Endothelial cell of umbilical vein (primary cell): Measurements from ENCODE around the gene SCIMP. TPM values are rescaled to one million over a fixed set of nuclear protein-coding genes. Genes with fewer than 3 reads are reported as not detected.

ENCODE experiments used
- BruUV-seq: library from RNA; stranded (reverse); fragments of 400-500 nt; replicated peaks from 2 replicates; lab custom pipeline; 2021; lab: Mats Ljungman, UMichigan
- CTCF ChIA-PET: fragments of 300-600, 350-600 bp; sonication (Branson Sonifier 250); formaldehyde crosslinking; loops from one replicate; lab custom pipeline; 2021; ENCODE audit warnings: antibody characterized with exemption, inconsistent platforms; lab: Charles Lee
- POLR2A ChIA-PET: fragments of 300-600, 350-600 bp; sonication (Branson Sonifier 250); formaldehyde crosslinking; loops from one replicate; lab custom pipeline; 2021; ENCODE audit warnings: antibody characterized with exemption, inconsistent platforms; lab: Charles Lee
- DNase-seq: peaks from one replicate; pipeline ENCODE4 v3.0.0-alpha.2; 2011; ENCODE audit warnings: low read depth, low spot score
- FAIRE-seq: peaks from 2 replicates; lab custom pipeline; 2011; peaks lifted over from hg19 to GRCh38; lab: Jason Lieb, UNC
- H2AFZ ChIP-seq: 2 replicates; pipeline ENCODE4 v1.6.0; 2012; ENCODE audit warnings: low read depth, low read length, control low read depth, inconsistent platforms
- H3K27ac ChIP-seq: 2 replicates; pipeline ENCODE4 v1.5.1; 2011; ENCODE audit warnings: low read depth, mild to moderate bottlenecking, control low read depth, low read length, moderate library complexity; ENCODE audit not compliant: insufficient read depth
- H3K27me3 ChIP-seq, 2 experiments: 2 replicates each; pipeline versions ENCODE4 v1.6.0 to v1.6.1; 2011; ENCODE audit warnings: low read length in 2 of 2, mixed read lengths in 1 of 2; ENCODE audit not compliant: control insufficient read depth in 2 of 2, insufficient read depth in 2 of 2
- H3K36me3 ChIP-seq, 2 experiments: 2 replicates in 1 of 2; 3 replicates in 1 of 2; pipeline ENCODE4 v1.5.1; 2011; ENCODE audit warnings: low read length in 2 of 2, mild to moderate bottlenecking in 1 of 2, moderate library complexity in 1 of 2; ENCODE audit not compliant: control insufficient read depth in 2 of 2, insufficient read depth in 2 of 2; ENCODE audit errors: extremely low read depth in 1 of 2
- H3K4me1 ChIP-seq: 3 replicates; pipeline ENCODE4 v1.5.1; 2011; ENCODE audit warnings: mild to moderate bottlenecking, low read length; ENCODE audit not compliant: control insufficient read depth, insufficient read depth; ENCODE audit errors: extremely low read depth
- H3K4me2 ChIP-seq: 2 replicates; pipeline ENCODE4 v1.6.1; 2011; ENCODE audit warnings: low read length, control low read depth, mixed read lengths; ENCODE audit not compliant: insufficient read depth
- H3K4me3 ChIP-seq, 3 experiments: fragments of 200-600 bp in 1 of 3; sonication (generic), shearing (Covaris generic) in 1 of 3; replicated peaks in 1 of 3; 2 replicates each; pipeline ENCODE4 v1.5.1; 2011 to 2016; ENCODE audit warnings: control low read depth in 3 of 3, low read length in 3 of 3, mild to moderate bottlenecking in 2 of 3, inconsistent platforms in 1 of 3, low read depth in 1 of 3, moderate library complexity in 1 of 3; ENCODE audit not compliant: insufficient read depth in 1 of 3
- H3K79me2 ChIP-seq: 2 replicates; pipeline ENCODE4 v1.6.0; 2012; ENCODE audit warnings: low read length, inconsistent platforms; ENCODE audit not compliant: control insufficient read depth, insufficient read depth
- H3K9ac ChIP-seq: replicated peaks from 2 replicates; pipeline ENCODE3; 2011; ENCODE audit warnings: low read length, control low read depth; ENCODE audit not compliant: insufficient read depth; ENCODE audit errors: extremely low read depth
- H3K9me1 ChIP-seq: replicated peaks from 3 replicates; pipeline ENCODE4 v1.6.0; 2011; ENCODE audit warnings: mild to moderate bottlenecking, low read length; ENCODE audit not compliant: control insufficient read depth, insufficient read depth; ENCODE audit errors: extremely low read depth
- H3K9me3 ChIP-seq: replicated peaks from 2 replicates; pipeline ENCODE4 v1.5.1; 2012; ENCODE audit warnings: low read length, inconsistent platforms; ENCODE audit not compliant: control insufficient read depth, insufficient read depth
- H4K20me1 ChIP-seq: replicated peaks from 2 replicates; pipeline ENCODE3; 2011; ENCODE audit warnings: mild to moderate bottlenecking, low read length; ENCODE audit not compliant: control insufficient read depth, insufficient read depth; ENCODE audit errors: extremely low read depth
- CTCF ChIP-seq, 2 donors: IDR thresholded peaks; 1 replicate in 1 of 2; 2 replicates in 1 of 2; pipeline ENCODE4 v1.5.1; 2011; ENCODE audit warnings: low read length in 2 of 2, mild to moderate bottlenecking in 2 of 2, moderate library complexity in 2 of 2, control low read depth in 1 of 2, inconsistent platforms in 1 of 2, low read depth in 1 of 2; ENCODE audit not compliant: insufficient read depth in 1 of 2; ENCODE audit errors: extremely low read depth in 1 of 2
- EZH2 ChIP-seq: IDR thresholded peaks from 2 replicates; pipeline ENCODE4 v1.6.1; 2012; ENCODE audit warnings: borderline replicate concordance, low read depth, mild to moderate bottlenecking, moderate library complexity, low read length, inconsistent platforms; ENCODE audit not compliant: severe bottlenecking
- FOS ChIP-seq: IDR thresholded peaks from 2 replicates; pipeline ENCODE4 v1.6.1; 2011; ENCODE audit warnings: mild to moderate bottlenecking, low read length, moderate library complexity, borderline replicate concordance; ENCODE audit not compliant: insufficient read depth
- GATA2 ChIP-seq: IDR thresholded peaks from 2 replicates; pipeline ENCODE4 v1.7.0; 2011; ENCODE audit warnings: low read depth, mild to moderate bottlenecking, moderate library complexity, mixed read lengths, low read length; ENCODE audit not compliant: insufficient read length, insufficient read depth
- JUN ChIP-seq: IDR thresholded peaks from 2 replicates; pipeline ENCODE4 v1.6.1; 2011; ENCODE audit warnings: borderline replicate concordance, low read depth; ENCODE audit not compliant: insufficient read length, insufficient read depth
- MAX ChIP-seq: IDR thresholded peaks from 2 replicates; pipeline ENCODE4 v1.6.1; 2011; ENCODE audit not compliant: insufficient read depth, insufficient read length
- MYC ChIP-seq: IDR thresholded peaks from one replicate; pipeline ENCODE4 v1.6.1; 2011; ENCODE audit warnings: mild to moderate bottlenecking, low read depth, low read length
- POLR2A ChIP-seq: IDR thresholded peaks from 2 replicates; pipeline ENCODE4 v1.6.1; 2012; ENCODE audit warnings: low read depth, mild to moderate bottlenecking, control low read depth, low read length
- POLR2AphosphoS5 ChIP-seq: IDR thresholded peaks from 2 replicates; pipeline ENCODE4 v1.6.1; 2012; ENCODE audit warnings: low read depth, mild to moderate bottlenecking, control low read depth, low read length, moderate library complexity; ENCODE audit not compliant: insufficient read depth
- dilution Hi-C: fragments of 300-500 bp; cut with MboI; formaldehyde crosslinking; loops from one replicate; pipeline ENCODE4 v1.15.0; 2019; ENCODE audit warnings: low sequenced_read_pairs; ENCODE audit not compliant: extremely low pct_ligation_motif_present
- intact Hi-C: fragments of 100-400 bp; cut with micrococcal nuclease; formaldehyde crosslinking; loops from one replicate; pipeline ENCODE4 v1.10.0; 2022
- polyA plus RNA-seq, 4 experiments: library from polyadenylated mRNA; depleted of rRNA in 3 of 4; stranded (reverse) in 3 of 4; unstranded in 1 of 4; fragments of >200 nt; gene quantifications; 2 replicates each; pipeline versions ENCODE4 v1.2.1 to v1.2.3, GENCODE V29; 2011 to 2012; ENCODE audit warnings: missing spikeins in 1 of 4
- total RNA-seq: library from RNA; stranded (reverse); gene quantifications from 2 replicates; pipeline ENCODE4 v1.2.3, GENCODE V29; 2021

SCIMP gene
- total and polyA plus RNA-seq, 2 donors (not counting 3 experiments of a cell fraction or from before 2014, with no cell fraction given) = not detected

GRCh38 chr17:5191541-5192417, 42.9 kb downstream of the SCIMP start, which contains the start of gene ZNF594:
Gene ZNF594 (minus strand): TSS chr17:5191868. CDS start chr17:5184256, 7,612 bp downstream.
- BruUV-seq = no TSS peak

More at GRCh38 chr17:5191541-5192417, 42.9 kb downstream of the SCIMP start, which contains the start of gene ZNF594:
- Histone ChIP-seq H4K20me1 (no peaks in the 10 kb centered on the region), H2AFZ (peak within 1 kb of the TSS; percentile 95), H3K9ac (peak within 1 kb of the TSS; percentile 82), H3K9me3 (peaks cover 2% of the 10 kb centered on the region), H3K9me1 (no peaks in the 10 kb centered on the region), H3K27ac (peak within 1 kb of the TSS; percentile 42), H3K27me3 (no peaks in the 10 kb centered on the region), H3K36me3 (no peaks in the 10 kb centered on the region), H3K4me3 (peak within 1 kb of the TSS; percentile 42 to 77 (median 76)), H3K4me2 (peak within 1 kb of the TSS; percentile 81), H3K79me2 (no peaks in the 10 kb centered on the region), H3K4me1 (peaks cover 3% of the 10 kb centered on the region)
- ChIA-PET CTCF (interaction anchor here (0.6 to 1.3 kb wide), 3 partner anchors 9 to 1766 kb away, joined by 3 to 5 read pairs (median 4); no protein-coding TSS in a partner anchor), POLR2A (interaction anchor here (0.9 to 1.4 kb wide), 2 partner anchors 10 to 248 kb away, joined by 3 to 4 read pairs; partner anchors contain the start of gene C1QBP)
- intact Hi-C loops = loop anchor here (5.0 kb wide), 1 partner anchor 79 kb away; the partner anchor contains the start of gene ZNF232
- TF ChIP-seq EZH2 = no peak
- TF ChIP-seq FOS = no peak
- peak; percentile 87 for TF ChIP-seq POLR2AphosphoS5
- TF ChIP-seq MYC = no peak
- no peak for TF ChIP-seq GATA2
- no peak for TF ChIP-seq JUN
- TF ChIP-seq MAX = peak; percentile 24
- peak; percentile 74 to 86 for TF ChIP-seq CTCF (IDR thresholded peaks at IDR 0.05; ENCODE audit: extremely low read depth in 1 of 2, insufficient read depth in 1 of 2, low read depth in 1 of 2, low read length in 2 of 2)
- peak; percentile 85 for TF ChIP-seq POLR2A
- dilution Hi-C loops = no loop called here
- DNase-seq = peak; percentile 93
- peak; percentile 85 for FAIRE-seq
